Lower leg skin (tissue), 3 donors: Measurements from ENCODE around the gene DYNLRB1.

Experiments used
- POLR2A ChIP-seq, 2 donors: fragments of 450-650 bp; IDR thresholded peaks; one replicate each; pipeline ENCODE4 v1.6.1; 2016 to 2017; ENCODE audit warnings: antibody characterized with exemption in 2 of 2, mild to moderate bottlenecking in 1 of 2, moderate library complexity in 1 of 2
- TF ChIP-seq, protein P1 (sequence below), 3 donors: fragments of 450-650 bp; IDR thresholded peaks; one replicate each; pipeline ENCODE4 v1.5.1; 2016; ENCODE audit warnings: antibody characterized with exemption in 3 of 3, mild to moderate bottlenecking in 3 of 3, moderate library complexity in 2 of 3

DNA sequence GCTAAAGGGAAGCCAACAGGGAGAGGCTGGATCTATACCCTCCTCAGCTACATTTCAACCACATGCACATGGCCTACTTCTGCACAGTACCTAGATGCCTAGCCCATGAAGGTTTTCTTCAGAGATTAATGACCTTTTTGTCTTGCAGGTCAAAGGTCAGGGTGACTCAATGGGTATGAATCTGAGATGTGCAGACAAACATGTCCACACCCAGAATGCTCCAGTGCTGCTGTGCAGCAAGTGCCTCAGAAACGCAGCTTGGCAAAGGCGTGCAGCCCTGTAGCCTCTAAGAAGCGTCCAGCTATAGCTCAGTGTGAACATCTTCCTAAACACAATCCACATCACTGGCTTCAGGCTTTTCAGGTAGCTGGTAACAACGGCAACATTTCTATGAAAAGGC is 66.7 kb downstream of the DYNLRB1 start:
- TF ChIP-seq, protein P1, sequence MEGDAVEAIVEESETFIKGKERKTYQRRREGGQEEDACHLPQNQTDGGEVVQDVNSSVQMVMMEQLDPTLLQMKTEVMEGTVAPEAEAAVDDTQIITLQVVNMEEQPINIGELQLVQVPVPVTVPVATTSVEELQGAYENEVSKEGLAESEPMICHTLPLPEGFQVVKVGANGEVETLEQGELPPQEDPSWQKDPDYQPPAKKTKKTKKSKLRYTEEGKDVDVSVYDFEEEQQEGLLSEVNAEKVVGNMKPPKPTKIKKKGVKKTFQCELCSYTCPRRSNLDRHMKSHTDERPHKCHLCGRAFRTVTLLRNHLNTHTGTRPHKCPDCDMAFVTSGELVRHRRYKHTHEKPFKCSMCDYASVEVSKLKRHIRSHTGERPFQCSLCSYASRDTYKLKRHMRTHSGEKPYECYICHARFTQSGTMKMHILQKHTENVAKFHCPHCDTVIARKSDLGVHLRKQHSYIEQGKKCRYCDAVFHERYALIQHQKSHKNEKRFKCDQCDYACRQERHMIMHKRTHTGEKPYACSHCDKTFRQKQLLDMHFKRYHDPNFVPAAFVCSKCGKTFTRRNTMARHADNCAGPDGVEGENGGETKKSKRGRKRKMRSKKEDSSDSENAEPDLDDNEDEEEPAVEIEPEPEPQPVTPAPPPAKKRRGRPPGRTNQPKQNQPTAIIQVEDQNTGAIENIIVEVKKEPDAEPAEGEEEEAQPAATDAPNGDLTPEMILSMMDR (IDR thresholded peaks at IDR 0.05): no peak
- no peak for TF ChIP-seq POLR2A (IDR thresholded peaks at IDR 0.05)
